OCI-LY7 (cell line): Measurements from ENCODE around the gene ARL15. TPM values are rescaled to one million over a fixed set of nuclear protein-coding genes. Genes with fewer than 3 reads are reported as not detected.

ENCODE experiments used
- BruUV-seq: library from RNA; stranded (reverse); fragments of 400-500 nt; replicated peaks from 2 replicates; lab custom pipeline; 2021; lab: Mats Ljungman, UMichigan
- CTCF ChIA-PET: fragments of 300-600 bp; sonication (Branson Sonifier 250); formaldehyde crosslinking; loops from one replicate; lab custom pipeline; 2022; ENCODE audit warnings: antibody characterized with exemption; ENCODE audit not compliant: unreplicated experiment; lab: Charles Lee
- POLR2A ChIA-PET: fragments of 300-600 bp; sonication (Branson Sonifier 250); formaldehyde crosslinking; loops from one replicate; lab custom pipeline; 2022; ENCODE audit warnings: antibody characterized with exemption; lab: Charles Lee
- DNase-seq: peaks from one replicate; pipeline ENCODE4 v3.0.0-alpha.2; 2015; ENCODE audit warnings: low spot score
- H2AFZ ChIP-seq: fragments of 200-600 bp; sonication (generic), shearing (Covaris generic); 2 replicates; pipeline ENCODE4 v1.6.1; 2014; ENCODE audit warnings: mild to moderate bottlenecking, antibody characterized with exemption, low read length, moderate library complexity
- H3K27ac ChIP-seq: fragments of 200-600 bp; sonication (generic); 2 replicates; pipeline ENCODE4 v1.5.1; 2014; ENCODE audit warnings: mixed run types, low read depth, mild to moderate bottlenecking, moderate library complexity, low read length, inconsistent platforms; ENCODE audit not compliant: poor library complexity, severe bottlenecking
- H3K36me3 ChIP-seq: fragments of 200-600 bp; sonication (generic); 2 replicates; pipeline ENCODE4 v1.6.1; 2014; ENCODE audit warnings: mild to moderate bottlenecking, antibody characterized with exemption, low read length, moderate library complexity, mixed read lengths; ENCODE audit not compliant: insufficient read depth
- H3K4me1 ChIP-seq: fragments of 200-600 bp; sonication (generic); 2 replicates; pipeline ENCODE4 v1.5.1; 2014; ENCODE audit warnings: mild to moderate bottlenecking, low read length; ENCODE audit not compliant: insufficient read depth, poor library complexity, severe bottlenecking
- H3K4me2 ChIP-seq: fragments of 200-600 bp; sonication (generic); 2 replicates; pipeline ENCODE4 v1.6.1; 2014; ENCODE audit warnings: mild to moderate bottlenecking, low read length
- H3K4me3 ChIP-seq: fragments of 200-600 bp; sonication (generic); 2 replicates; pipeline ENCODE4 v1.5.1; 2014; ENCODE audit warnings: mild to moderate bottlenecking, low read depth, low read length; ENCODE audit not compliant: poor library complexity, severe bottlenecking
- H3K79me2 ChIP-seq: fragments of 200-600 bp; sonication (generic); 2 replicates; pipeline ENCODE4 v1.6.1; 2016; ENCODE audit warnings: low read depth, mild to moderate bottlenecking, low read length, moderate library complexity, mixed read lengths; ENCODE audit not compliant: insufficient read depth
- H3K9me2 ChIP-seq: fragments of 200-600 bp; sonication (generic); 2 replicates; pipeline ENCODE4 v1.6.1; 2016; ENCODE audit warnings: mild to moderate bottlenecking, low read length, mixed read lengths; ENCODE audit not compliant: insufficient read depth
- H3K9me3 ChIP-seq: fragments of 200-600 bp; sonication (generic); 2 replicates; pipeline ENCODE4 v1.6.1; 2014; ENCODE audit warnings: mild to moderate bottlenecking, mixed run types, low read length, mixed read lengths
- H4K20me1 ChIP-seq: fragments of 200-600 bp; sonication (generic); 2 replicates; pipeline ENCODE4 v1.6.1; 2014; ENCODE audit warnings: mild to moderate bottlenecking, antibody characterized with exemption, low read length, moderate library complexity, mixed read lengths; ENCODE audit not compliant: insufficient read depth
- EZH2phosphoT487 ChIP-seq: fragments of 200-600 bp; sonication (generic); IDR thresholded peaks from 2 replicates; pipeline ENCODE4 v1.6.1; 2018; ENCODE audit warnings: low read depth, borderline replicate concordance, mild to moderate bottlenecking, mixed run types, antibody characterized with exemption, low read length, moderate library complexity, mixed read lengths
- intact Hi-C: fragments of 100-400 bp; cut with micrococcal nuclease; formaldehyde crosslinking; loops from one replicate; pipeline ENCODE4 v1.10.0; 2022; ENCODE audit not compliant: unreplicated experiment
- total RNA-seq, 2 experiments: library from RNA; depleted of rRNA in 1 of 2; stranded (reverse); fragments of >200 nt in 1 of 2; shearing (Covaris generic) in 1 of 2; gene quantifications; 2 replicates each; pipeline ENCODE4 v1.2.3, GENCODE V29; 2014 to 2022
- TF ChIP-seq, protein P1 (sequence below): fragments of 200-600 bp; sonication (generic); conservative IDR thresholded peaks from 2 replicates; pipeline ENCODE4 v1.5.1; 2014; ENCODE audit warnings: mild to moderate bottlenecking, antibody characterized with exemption, low read length, moderate library complexity, mixed read lengths

Gene ARL15
- total RNA-seq, 2 experiments from 2014 or later, result 18.8 to 24.4 TPM

DNA sequence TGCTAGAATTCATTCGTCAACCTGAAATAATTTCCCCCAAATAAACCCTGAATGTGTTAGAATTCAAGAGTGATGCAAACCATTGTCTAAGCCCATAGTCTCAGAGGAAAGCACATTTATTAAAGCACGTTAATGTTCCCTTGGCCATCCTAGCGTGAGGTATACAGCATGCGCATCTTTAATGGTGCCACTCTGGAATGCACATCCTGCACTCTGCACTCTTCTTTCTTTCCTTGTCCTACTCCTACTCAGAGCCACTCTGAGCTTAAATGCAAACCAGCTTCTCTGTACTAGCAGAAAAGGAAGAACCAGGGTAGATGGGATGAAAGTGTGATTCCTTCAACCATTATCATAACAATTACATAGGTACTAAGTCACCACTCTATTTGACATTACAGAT, 50.4 kb downstream of the ARL15 start:
- Histone ChIP-seq H3K9me3 (no peaks in the 10 kb centered on the region), H2AFZ (no peak overlapping the region), H3K9me2 (no peaks in the 10 kb centered on the region), H3K4me2 (no peak overlapping the region), H3K27ac (no peak overlapping the region), H3K4me1 (peaks cover 2% of the 10 kb centered on the region), H3K36me3 (no peaks in the 10 kb centered on the region), H3K79me2 (no peaks in the 10 kb centered on the region), H4K20me1 (no peaks in the 10 kb centered on the region; the same call in 1 of the 2 replicates), H3K4me3 (no peak overlapping the region)
- TF ChIP-seq, protein P1, sequence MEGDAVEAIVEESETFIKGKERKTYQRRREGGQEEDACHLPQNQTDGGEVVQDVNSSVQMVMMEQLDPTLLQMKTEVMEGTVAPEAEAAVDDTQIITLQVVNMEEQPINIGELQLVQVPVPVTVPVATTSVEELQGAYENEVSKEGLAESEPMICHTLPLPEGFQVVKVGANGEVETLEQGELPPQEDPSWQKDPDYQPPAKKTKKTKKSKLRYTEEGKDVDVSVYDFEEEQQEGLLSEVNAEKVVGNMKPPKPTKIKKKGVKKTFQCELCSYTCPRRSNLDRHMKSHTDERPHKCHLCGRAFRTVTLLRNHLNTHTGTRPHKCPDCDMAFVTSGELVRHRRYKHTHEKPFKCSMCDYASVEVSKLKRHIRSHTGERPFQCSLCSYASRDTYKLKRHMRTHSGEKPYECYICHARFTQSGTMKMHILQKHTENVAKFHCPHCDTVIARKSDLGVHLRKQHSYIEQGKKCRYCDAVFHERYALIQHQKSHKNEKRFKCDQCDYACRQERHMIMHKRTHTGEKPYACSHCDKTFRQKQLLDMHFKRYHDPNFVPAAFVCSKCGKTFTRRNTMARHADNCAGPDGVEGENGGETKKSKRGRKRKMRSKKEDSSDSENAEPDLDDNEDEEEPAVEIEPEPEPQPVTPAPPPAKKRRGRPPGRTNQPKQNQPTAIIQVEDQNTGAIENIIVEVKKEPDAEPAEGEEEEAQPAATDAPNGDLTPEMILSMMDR, result no peak
- no peak for TF ChIP-seq EZH2phosphoT487
- intact Hi-C loops, result no loop called here
- no TSS peak for BruUV-seq
- CTCF ChIA-PET, result no interaction called here
- POLR2A ChIA-PET, result no interaction called here
- no peak for DNase-seq

DNA sequence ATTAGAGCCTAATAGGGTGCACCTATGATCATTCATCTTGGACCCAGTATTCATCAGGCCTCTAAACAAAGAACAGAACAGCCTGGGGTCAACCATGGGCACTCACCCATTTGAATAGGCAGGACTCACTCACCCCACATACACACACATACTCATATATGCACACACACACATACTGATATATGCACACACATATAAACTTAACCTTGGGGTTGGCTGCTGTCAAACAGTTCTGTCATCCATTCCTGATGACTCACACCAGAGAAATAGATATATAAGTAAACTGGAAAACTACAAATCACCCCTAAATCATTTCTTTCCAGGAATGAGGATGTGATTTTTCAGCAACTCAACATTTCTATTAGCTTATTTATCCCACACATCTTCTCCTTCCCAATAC, 51.3 kb downstream of the ARL15 start:
- H3K4me1 ChIP-seq, result peaks cover 2% of the 10 kb centered on the region
- no peak overlapping the region for H2AFZ ChIP-seq
- intact Hi-C loops, result no loop called here
- H3K9me3 ChIP-seq, result no peaks in the 10 kb centered on the region
- TF ChIP-seq EZH2phosphoT487, result no peak
- TF ChIP-seq, protein P1, result no peak
- H3K9me2 ChIP-seq, result no peaks in the 10 kb centered on the region
- POLR2A ChIA-PET, result no interaction called here
- no peaks in the 10 kb centered on the region for H3K36me3 ChIP-seq
- no peaks in the 10 kb centered on the region for H3K79me2 ChIP-seq
- no TSS peak for BruUV-seq
- H3K4me3 ChIP-seq, result no peak overlapping the region
- CTCF ChIA-PET, result no interaction called here
- H3K27ac ChIP-seq, result no peak overlapping the region
- no peak overlapping the region for H3K4me2 ChIP-seq
- no peak for DNase-seq
- H4K20me1 ChIP-seq, result no peaks in the 10 kb centered on the region; the same call in 1 of the 2 replicates

- BruUV-seq, result no TSS peak
- peaks cover 2% of the 10 kb centered on the region for H3K4me1 ChIP-seq
- no peak for DNase-seq
- ChIA-PET CTCF (no interaction called here), POLR2A (interaction anchor here (0.5 to 0.7 kb wide), 5 partner anchors 53 to 828 kb away, joined by 3 to 4 read pairs (median 3); partner anchors contain the start of gene ARL15)
- H4K20me1 ChIP-seq, result no peaks in the 10 kb centered on the region; the same call in 1 of the 2 replicates
- no peak overlapping the region for H3K4me3 ChIP-seq
- TF ChIP-seq, protein P1, result no peak
- TF ChIP-seq EZH2phosphoT487, result no peak
- H3K36me3 ChIP-seq, result no peaks in the 10 kb centered on the region
- no peaks in the 10 kb centered on the region for H3K79me2 ChIP-seq
- no peak overlapping the region for H3K27ac ChIP-seq
- H3K9me3 ChIP-seq, result no peaks in the 10 kb centered on the region
- H3K4me2 ChIP-seq, result no peak overlapping the region
- intact Hi-C loops, result no loop called here
- H3K9me2 ChIP-seq, result no peaks in the 10 kb centered on the region
- no peak overlapping the region for H2AFZ ChIP-seq
These were observed 52.8 kb downstream of the ARL15 start for GRCh38 chr5:54257366-54258118.
